IPS-18c (cell line): ENCODE data around the gene ACTRT3.
"Not testable (repeated sequence)": the region's sequence is repeated elsewhere in the genome, so short reads cannot be mapped to it uniquely, and the experiment has no call there.

Experiments used
- H3K4me3 ChIP-seq: 2 replicates; pipeline ENCODE4 v1.7.0; 2013; ENCODE audit warnings: low read depth, mild to moderate bottlenecking, low read length, moderate library complexity; ENCODE audit not compliant: insufficient read depth
- H3K9me3 ChIP-seq: one replicate; pipeline ENCODE4 v1.6.1; 2013; ENCODE audit warnings: mild to moderate bottlenecking, low read length, moderate library complexity; ENCODE audit not compliant: control insufficient read depth, insufficient read depth

The ACTRT3 gene

DNA sequence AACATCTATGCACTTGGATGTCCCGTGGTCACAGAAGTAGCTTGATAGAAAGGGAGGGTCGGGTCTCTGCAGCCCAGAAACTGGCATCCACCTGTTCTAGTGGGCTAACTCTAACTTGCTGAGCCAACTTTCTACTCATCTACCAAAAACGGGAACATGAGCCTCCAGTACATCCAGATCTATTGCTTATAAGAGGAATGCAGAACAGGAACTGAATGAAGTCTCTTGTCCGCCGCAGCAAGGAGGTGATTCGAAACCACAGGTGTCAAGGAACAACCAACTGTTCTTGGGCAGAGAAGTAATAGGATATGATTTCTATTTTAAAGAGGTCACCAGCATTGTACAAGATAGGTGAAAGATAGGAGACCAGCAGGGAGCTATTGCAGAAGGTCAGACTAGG lies 22.4 kb downstream of the ACTRT3 start:
- H3K4me3 ChIP-seq: no peak overlapping the region
- no peaks in the 10 kb centered on the region for H3K9me3 ChIP-seq

DNA sequence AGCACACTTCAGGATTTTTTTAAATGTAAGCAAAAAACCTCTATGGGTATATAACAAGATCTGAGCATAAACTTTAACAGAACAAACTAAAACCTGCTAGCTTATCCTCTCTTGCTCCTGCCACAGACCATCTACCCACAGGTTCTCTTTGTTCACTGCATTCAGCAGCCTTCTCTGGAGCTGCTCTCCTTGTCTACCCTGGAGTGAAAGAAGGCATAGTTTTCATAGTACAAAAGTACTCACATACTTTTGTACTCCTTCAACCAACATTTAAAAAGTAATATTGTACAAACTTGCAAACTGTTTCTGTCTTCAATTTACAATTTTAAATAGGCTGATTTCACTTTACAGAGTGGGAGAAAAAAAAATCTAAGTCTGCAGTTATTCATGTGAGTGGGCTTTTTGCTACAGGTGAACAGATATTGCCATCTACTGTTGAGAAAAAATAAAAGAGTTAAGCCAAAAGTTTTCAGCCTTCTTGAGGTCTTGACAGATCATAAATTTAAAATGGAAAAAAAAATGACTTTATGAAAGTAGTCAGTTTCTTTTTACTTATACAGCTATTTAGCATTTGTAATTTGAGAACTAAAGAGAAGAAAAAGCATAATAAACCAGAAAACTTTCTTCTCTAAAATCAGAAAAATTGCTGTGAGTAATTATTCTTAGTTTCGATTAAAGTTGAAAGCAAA lies 24.9 kb downstream of the ACTRT3 start:
- H3K9me3 ChIP-seq: no peaks in the 10 kb centered on the region
- no peak overlapping the region for H3K4me3 ChIP-seq

DNA sequence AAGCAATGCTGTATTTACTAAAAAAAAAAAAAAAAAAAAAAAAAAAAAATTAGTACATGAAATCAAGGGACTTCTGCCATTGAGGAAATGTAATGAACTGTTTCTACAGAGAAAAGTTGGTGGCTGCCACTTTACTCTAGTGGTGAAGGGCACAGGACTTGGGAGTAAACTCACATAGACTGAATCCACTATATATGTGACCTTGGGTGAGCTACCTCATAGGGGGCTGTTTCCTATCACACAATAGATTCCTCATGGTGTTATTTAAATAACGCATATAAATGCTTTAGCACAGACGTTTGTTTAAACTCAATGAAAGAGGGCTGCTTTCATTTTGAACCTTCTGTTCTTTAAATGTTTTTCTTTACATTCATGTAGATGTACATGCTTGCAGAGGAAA lies 30.3 kb downstream of the ACTRT3 start:
- no peak overlapping the region for H3K4me3 ChIP-seq
- H3K9me3 ChIP-seq: no peaks in the 10 kb centered on the region

DNA sequence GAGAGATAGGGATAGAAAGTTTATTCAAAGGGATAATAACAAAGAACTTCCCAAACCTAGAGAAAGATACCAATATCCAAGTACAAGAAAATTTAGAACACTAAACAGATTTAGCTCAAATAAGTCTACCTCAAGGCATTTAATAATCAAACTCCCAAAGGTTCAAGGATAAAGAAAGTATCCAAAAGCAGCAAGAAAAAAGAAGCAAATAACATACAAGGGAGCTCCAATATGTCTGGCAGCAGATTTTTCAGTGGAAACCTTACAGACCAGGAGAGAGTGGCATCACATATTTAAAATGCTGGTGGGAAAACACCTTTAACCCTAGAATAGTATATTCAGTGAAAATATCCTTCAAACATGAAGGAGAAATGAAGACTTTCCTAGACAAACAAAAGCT lies 37.5 kb downstream of the ACTRT3 start:
- H3K9me3 ChIP-seq, H3K4me3 ChIP-seq: not testable (repeated sequence)

DNA sequence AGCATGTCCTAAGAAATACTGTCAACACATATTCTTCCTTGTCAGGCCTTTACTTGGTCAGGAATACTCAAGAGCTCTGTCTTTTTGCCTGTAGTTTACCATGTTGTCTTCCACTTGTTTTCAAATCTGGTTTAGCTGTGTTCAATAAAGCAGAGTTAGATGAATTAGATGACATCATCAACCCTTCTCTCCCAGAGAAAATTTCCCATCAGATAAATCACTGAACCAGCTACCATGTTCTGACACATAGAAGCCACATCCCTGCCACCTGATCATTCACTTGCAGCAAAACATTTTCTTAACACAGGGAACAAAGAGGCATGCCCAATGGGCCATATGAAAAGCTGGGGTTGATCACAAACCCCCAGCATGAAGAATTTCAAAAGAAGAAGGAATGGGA lies 46.6 kb downstream of the ACTRT3 start:
- H3K4me3 ChIP-seq: no peak overlapping the region
- no peaks in the 10 kb centered on the region for H3K9me3 ChIP-seq

DNA sequence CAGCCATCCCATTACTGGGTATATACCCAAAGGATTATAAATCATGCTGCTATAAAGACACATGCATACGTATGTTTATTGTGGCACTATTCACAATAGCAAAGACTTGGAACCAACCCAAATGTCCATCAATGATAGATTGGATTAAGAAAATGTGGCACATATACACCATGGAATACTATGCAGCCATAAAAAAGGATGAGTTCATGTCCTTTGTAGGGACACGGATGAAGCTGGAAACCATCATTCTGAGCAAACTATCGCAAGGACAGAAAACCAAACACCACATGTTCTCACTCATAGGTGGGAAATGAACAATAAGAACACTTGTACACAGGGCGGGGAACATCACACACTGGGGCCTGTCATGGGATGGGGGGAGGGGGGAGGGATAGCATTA lies 50.9 kb downstream of the ACTRT3 start:
- H3K4me3 ChIP-seq, H3K9me3 ChIP-seq: not testable (repeated sequence)
